T-helper 2 cell treated with Interferon-gamma antibody and Interleukin-4, amounts not matched to agents 5 μg/mL and 100 μg/mL, for 36 hours (primary cell): ENCODE results near the gene POLR1H.

ENCODE experiments used
- DNase-seq: peaks from one replicate; pipeline ENCODE4 v3.0.0; 2021; ENCODE audit warnings: low spot score
- H3K27ac Mint-ChIP-seq: one replicate; pipeline ENCODE4 v1.8.0; 2021; ENCODE audit warnings: mild to moderate bottlenecking, mixed read lengths
- H3K27me3 Mint-ChIP-seq: one replicate; pipeline ENCODE4 v1.8.0; 2021; ENCODE audit warnings: low read depth, mixed read lengths
- H3K36me3 Mint-ChIP-seq: one replicate; pipeline ENCODE4 v1.8.0; 2021; ENCODE audit warnings: low read depth, mixed read lengths
- H3K4me1 Mint-ChIP-seq: one replicate; pipeline ENCODE4 v1.8.0; 2021; ENCODE audit warnings: low read depth, mixed read lengths
- H3K4me3 Mint-ChIP-seq: one replicate; pipeline ENCODE4 v1.8.0; 2022; ENCODE audit warnings: mild to moderate bottlenecking, moderate library complexity, mixed read lengths
- H3K9me3 Mint-ChIP-seq: one replicate; pipeline ENCODE4 v1.8.0; 2021; ENCODE audit warnings: mixed read lengths

The POLR1H gene

GRCh38 chr6:30042476-30042875 lies 18.6 kb upstream of the POLR1H start:
- H3K36me3 Mint-ChIP-seq: no peaks in the 10 kb centered on the region

DNA sequence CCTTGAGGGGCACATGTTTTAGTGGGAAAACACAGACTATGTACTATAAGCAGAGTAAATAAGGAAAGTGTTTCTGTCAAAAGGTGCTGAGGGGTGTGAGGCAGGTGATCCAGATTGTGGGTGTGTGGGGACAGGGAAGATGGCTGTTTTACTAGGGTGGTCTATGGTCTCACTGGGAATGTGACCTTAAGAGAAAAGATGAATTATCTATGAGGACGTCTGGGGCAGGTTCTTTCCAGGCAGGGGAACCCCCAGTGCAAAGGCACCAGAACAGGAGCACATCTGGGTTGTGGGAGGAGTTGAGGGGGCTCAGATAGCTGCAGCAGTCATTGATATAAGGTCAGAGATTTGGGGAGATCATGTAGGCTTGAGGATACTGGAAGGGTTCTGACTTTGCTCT lies 18.2 kb upstream of the POLR1H start:
- Mint-ChIP-seq H3K4me1 (peaks cover 7% of the 10 kb centered on the region), H3K27ac (no peak overlapping the region), H3K9me3 (no peaks in the 10 kb centered on the region), H3K4me3 (no peak overlapping the region), H3K36me3 (no peaks in the 10 kb centered on the region), H3K27me3 (no peaks in the 10 kb centered on the region)
- no peak for DNase-seq

More at GRCh38 chr6:30042476-30042875, 18.6 kb upstream of the POLR1H start:
- DNase-seq: no peak
- Mint-ChIP-seq H3K27me3 (no peaks in the 10 kb centered on the region), H3K4me3 (no peak overlapping the region), H3K9me3 (no peaks in the 10 kb centered on the region), H3K27ac (no peak overlapping the region), H3K4me1 (peaks cover 6% of the 10 kb centered on the region)

- Mint-ChIP-seq H3K27ac (no peak overlapping the region), H3K36me3 (no peaks in the 10 kb centered on the region), H3K4me1 (peaks cover 7% of the 10 kb centered on the region), H3K27me3 (no peaks in the 10 kb centered on the region), H3K4me3 (no peak overlapping the region), H3K9me3 (no peaks in the 10 kb centered on the region)
- no peak for DNase-seq
Measured at GRCh38 chr6:30043744-30044143, 17.3 kb upstream of the POLR1H start.

DNA sequence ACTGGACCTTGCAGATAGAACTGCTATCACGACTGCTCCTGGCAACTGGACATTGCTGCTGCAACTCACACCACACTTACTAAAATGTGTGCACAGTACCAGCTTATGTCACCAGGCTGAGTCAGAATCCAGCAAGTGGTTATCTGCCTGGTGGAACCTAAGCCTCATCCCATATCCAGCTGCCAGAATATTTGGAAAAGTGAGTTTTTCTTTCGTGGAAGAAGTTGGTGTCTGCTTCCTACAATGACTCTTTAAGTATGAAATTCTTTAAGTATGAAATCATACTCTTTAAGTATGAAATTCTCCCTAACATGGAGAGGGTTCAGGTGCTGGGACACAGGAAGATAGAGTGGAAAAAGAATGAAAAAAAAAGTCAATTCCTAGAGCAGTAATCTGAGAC lies 16.4 kb upstream of the POLR1H start:
- Mint-ChIP-seq H3K4me1 (peaks cover 7% of the 10 kb centered on the region), H3K27me3 (no peaks in the 10 kb centered on the region), H3K27ac (no peak overlapping the region), H3K36me3 (no peaks in the 10 kb centered on the region), H3K9me3 (no peaks in the 10 kb centered on the region), H3K4me3 (no peak overlapping the region)
- no peak for DNase-seq

DNA sequence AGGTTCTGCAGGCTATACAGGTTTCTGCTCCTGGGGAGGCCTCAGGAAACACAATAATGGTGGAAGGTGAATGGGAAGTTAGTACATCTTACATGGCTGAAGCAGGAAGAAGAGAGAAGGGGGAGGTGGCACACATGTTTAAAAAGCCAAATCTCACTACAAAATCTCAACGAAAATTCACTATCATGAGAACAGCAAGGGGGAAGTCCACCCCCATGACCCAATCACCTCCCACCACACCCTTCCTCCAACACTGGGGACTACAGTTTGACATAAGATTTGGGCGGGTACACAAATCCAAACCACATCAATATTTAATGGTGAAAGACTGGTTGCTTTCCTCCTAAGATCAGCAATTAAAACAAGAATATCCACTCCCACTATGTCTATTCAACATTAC lies 13.8 kb upstream of the POLR1H start:
- peak overlapping the region; percentile 5 for H3K4me3 Mint-ChIP-seq
- peak overlapping the region; percentile 27 for H3K27ac Mint-ChIP-seq
- H3K36me3 Mint-ChIP-seq: peaks cover 3% of the 10 kb centered on the region
- H3K4me1 Mint-ChIP-seq: peaks cover 7% of the 10 kb centered on the region
- no peaks in the 10 kb centered on the region for H3K9me3 Mint-ChIP-seq
- no peak for DNase-seq
- H3K27me3 Mint-ChIP-seq: no peaks in the 10 kb centered on the region

- no peak overlapping the region for H3K27ac Mint-ChIP-seq
- no peaks in the 10 kb centered on the region for H3K4me1 Mint-ChIP-seq
Measured at GRCh38 chr6:30053682-30054081, 7.4 kb upstream of the POLR1H start.

GRCh38 chr6:30055513-30055912 lies 5.6 kb upstream of the POLR1H start:
- Mint-ChIP-seq H3K36me3 (peaks cover 6% of the 10 kb centered on the region), H3K4me3 (no peak overlapping the region), H3K27ac (no peak overlapping the region)

More at GRCh38 chr6:30053682-30054081, 7.4 kb upstream of the POLR1H start:
- no peak overlapping the region for H3K4me3 Mint-ChIP-seq
- peaks cover 6% of the 10 kb centered on the region for H3K36me3 Mint-ChIP-seq
- no peak for DNase-seq
- no peaks in the 10 kb centered on the region for H3K27me3 Mint-ChIP-seq
- no peaks in the 10 kb centered on the region for H3K9me3 Mint-ChIP-seq

GRCh38 chr6:30060606-30061091 lies 416 bp upstream of the POLR1H start:
- DNase-seq: no peak
- Mint-ChIP-seq H3K27ac (peak overlapping the region; percentile 99), H3K4me1 (peaks cover 25% of the 10 kb centered on the region), H3K27me3 (no peaks in the 10 kb centered on the region), H3K4me3 (peak overlapping the region; percentile 96), H3K36me3 (peaks cover 31% of the 10 kb centered on the region), H3K9me3 (no peaks in the 10 kb centered on the region)

More at GRCh38 chr6:30055513-30055912, 5.6 kb upstream of the POLR1H start:
- no peaks in the 10 kb centered on the region for H3K9me3 Mint-ChIP-seq
- H3K4me1 Mint-ChIP-seq: peaks cover 10% of the 10 kb centered on the region
- DNase-seq: no peak
- H3K27me3 Mint-ChIP-seq: no peaks in the 10 kb centered on the region

DNA sequence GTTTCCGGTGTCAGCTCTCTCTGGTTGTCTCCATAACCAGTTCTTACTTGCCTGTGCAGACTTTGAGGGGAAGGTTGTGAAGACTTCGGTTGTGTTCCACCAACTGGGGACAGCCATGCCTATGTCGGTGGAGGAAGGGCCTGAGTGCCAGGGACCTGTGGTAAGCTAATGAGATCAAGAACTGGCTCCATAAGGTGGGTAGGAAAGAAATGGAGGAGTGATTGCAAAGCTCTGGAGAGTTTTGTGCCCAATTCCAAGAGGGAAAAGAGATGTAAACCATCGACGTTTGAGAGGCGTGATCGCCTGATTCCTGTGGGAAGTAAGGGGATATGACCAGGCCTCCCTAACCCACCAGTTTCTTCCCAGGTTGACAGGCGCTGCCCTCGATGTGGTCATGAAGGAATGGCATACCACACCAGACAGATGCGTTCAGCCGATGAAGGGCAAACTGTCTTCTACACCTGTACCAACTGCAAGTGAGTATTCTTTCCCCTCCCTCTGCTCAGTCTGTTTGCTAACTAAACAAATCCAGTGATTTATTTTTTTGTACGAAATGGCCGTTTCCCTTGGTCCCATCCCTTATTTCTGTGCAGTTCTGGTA lies 893 bp downstream of the POLR1H start:
- Mint-ChIP-seq H3K27me3 (no peaks in the 10 kb centered on the region), H3K27ac (peak overlapping the region; percentile 99), H3K9me3 (no peaks in the 10 kb centered on the region), H3K36me3 (peaks cover 36% of the 10 kb centered on the region), H3K4me1 (peaks cover 34% of the 10 kb centered on the region), H3K4me3 (peak overlapping the region; percentile 96)
- DNase-seq: peak; percentile 31

GRCh38 chr6:30062471-30063178 lies 1.6 kb downstream of the POLR1H start:
- H3K4me3 Mint-ChIP-seq: peak overlapping the region; percentile 96
- H3K4me1 Mint-ChIP-seq: peaks cover 36% of the 10 kb centered on the region
- peaks cover 35% of the 10 kb centered on the region for H3K36me3 Mint-ChIP-seq
- no peak for DNase-seq
- H3K27me3 Mint-ChIP-seq: no peaks in the 10 kb centered on the region
- peak overlapping the region; percentile 99 for H3K27ac Mint-ChIP-seq
- H3K9me3 Mint-ChIP-seq: no peaks in the 10 kb centered on the region

- Mint-ChIP-seq H3K4me1 (peaks cover 43% of the 10 kb centered on the region), H3K4me3 (peak overlapping the region; percentile 43), H3K27ac (peak overlapping the region; percentile 75), H3K27me3 (no peaks in the 10 kb centered on the region), H3K9me3 (no peaks in the 10 kb centered on the region), H3K36me3 (peaks cover 41% of the 10 kb centered on the region)
- DNase-seq: no peak
Measured at GRCh38 chr6:30063315-30063714, 2.2 kb downstream of the POLR1H start.

- H3K36me3 Mint-ChIP-seq: peaks cover 63% of the 10 kb centered on the region
- DNase-seq: no peak
- H3K27me3 Mint-ChIP-seq: peaks cover 9% of the 10 kb centered on the region
- peak overlapping the region; percentile 99 for H3K4me3 Mint-ChIP-seq
- peak overlapping the region; percentile 99 for H3K27ac Mint-ChIP-seq
- H3K4me1 Mint-ChIP-seq: peaks cover 41% of the 10 kb centered on the region
- no peaks in the 10 kb centered on the region for H3K9me3 Mint-ChIP-seq
Measured at GRCh38 chr6:30066082-30066481, 5.0 kb downstream of the POLR1H start.

- peaks cover 42% of the 10 kb centered on the region for H3K4me1 Mint-ChIP-seq
- peaks cover 14% of the 10 kb centered on the region for H3K27me3 Mint-ChIP-seq
- peak within 1 kb of the TSS; percentile 99 for H3K27ac Mint-ChIP-seq
- peak within 1 kb of the TSS; percentile 99 for H3K4me3 Mint-ChIP-seq
- H3K9me3 Mint-ChIP-seq: no peaks in the 10 kb centered on the region
- peaks cover 61% of the 10 kb centered on the region for H3K36me3 Mint-ChIP-seq
- peak; percentile 99 for DNase-seq
Measured at GRCh38 chr6:30066577-30067459, 5.8 kb downstream of the POLR1H start, which contains the start of gene PPP1R11. Gene PPP1R11 (plus strand): TSS chr6:30067198. CDS start chr6:30067411, 213 bp downstream.
